OCI-LY3 (cell line): Measurements from ENCODE around the gene ZFYVE21.

Experiments used
- H2AFZ ChIP-seq: fragments of 200-600, 300-600 bp; shearing (Covaris generic); 2 replicates; pipeline ENCODE4 v1.6.0; 2014; ENCODE audit warnings: antibody characterized with exemption, low read depth, low read length
- H3K27ac ChIP-seq: fragments of 200-600, 300-600 bp; sonication (generic); 2 replicates; pipeline ENCODE4 v1.5.1; 2014; ENCODE audit warnings: mild to moderate bottlenecking, low read length, moderate library complexity, mixed read lengths
- H3K27me3 ChIP-seq: fragments of 200-600, 300-600 bp; sonication (generic); 2 replicates; pipeline ENCODE4 v1.6.1; 2014; ENCODE audit warnings: low read depth, low read length, mixed read lengths
- H3K36me3 ChIP-seq: fragments of 200-600, 300-600 bp; sonication (generic); replicated peaks from 2 replicates; pipeline ENCODE3; 2014; ENCODE audit warnings: low read depth, low read length, mixed read lengths
- H3K4me1 ChIP-seq: fragments of 300-600, 200-600 bp; sonication (generic); 2 replicates; pipeline ENCODE4 v1.6.1; 2014; ENCODE audit warnings: low read length, mixed read lengths
- H3K4me2 ChIP-seq: fragments of 200-600, 300-600 bp; sonication (generic); 2 replicates; pipeline ENCODE4 v1.6.1; 2014; ENCODE audit warnings: low read length, mixed read lengths
- H3K4me3 ChIP-seq: fragments of 300-600, 200-600 bp; sonication (generic); 2 replicates; pipeline ENCODE4 v1.5.1; 2014; ENCODE audit warnings: antibody characterized with exemption, mild to moderate bottlenecking, low read length, moderate library complexity
- H3K79me2 ChIP-seq: fragments of 300-600, 200-600 bp; shearing (Covaris generic); 2 replicates; pipeline ENCODE4 v1.6.1; 2014; ENCODE audit warnings: mild to moderate bottlenecking, low read length, mixed read lengths
- H3K9ac ChIP-seq: fragments of 300-600, 200-600 bp; shearing (Covaris generic); 2 replicates; pipeline ENCODE4 v1.6.0; 2014; ENCODE audit warnings: mild to moderate bottlenecking, low read length, moderate library complexity
- H3K9me3 ChIP-seq: fragments of 200-600, 300-600 bp; shearing (Covaris generic); 2 replicates; pipeline ENCODE4 v1.6.1; 2014; ENCODE audit warnings: low read length, mixed read lengths; ENCODE audit not compliant: insufficient read depth
- H4K20me1 ChIP-seq: fragments of 200-600, 300-600 bp; sonication (generic); 2 replicates; pipeline ENCODE4 v1.6.1; 2016; ENCODE audit warnings: low read length, mixed read lengths; ENCODE audit not compliant: insufficient read depth
- CTCF ChIP-seq: fragments of 200-600, 300-600 bp; sonication (generic); IDR thresholded peaks from 2 replicates; pipeline ENCODE4 v1.5.1; 2014; ENCODE audit warnings: antibody characterized with exemption, low read length, low read depth
- EZH2phosphoT487 ChIP-seq: fragments of 200-600 bp; shearing (Covaris generic); IDR thresholded peaks from 2 replicates; pipeline ENCODE4 v1.6.1; 2018; ENCODE audit warnings: antibody characterized with exemption, mixed run types, low read depth

The ZFYVE21 gene

DNA sequence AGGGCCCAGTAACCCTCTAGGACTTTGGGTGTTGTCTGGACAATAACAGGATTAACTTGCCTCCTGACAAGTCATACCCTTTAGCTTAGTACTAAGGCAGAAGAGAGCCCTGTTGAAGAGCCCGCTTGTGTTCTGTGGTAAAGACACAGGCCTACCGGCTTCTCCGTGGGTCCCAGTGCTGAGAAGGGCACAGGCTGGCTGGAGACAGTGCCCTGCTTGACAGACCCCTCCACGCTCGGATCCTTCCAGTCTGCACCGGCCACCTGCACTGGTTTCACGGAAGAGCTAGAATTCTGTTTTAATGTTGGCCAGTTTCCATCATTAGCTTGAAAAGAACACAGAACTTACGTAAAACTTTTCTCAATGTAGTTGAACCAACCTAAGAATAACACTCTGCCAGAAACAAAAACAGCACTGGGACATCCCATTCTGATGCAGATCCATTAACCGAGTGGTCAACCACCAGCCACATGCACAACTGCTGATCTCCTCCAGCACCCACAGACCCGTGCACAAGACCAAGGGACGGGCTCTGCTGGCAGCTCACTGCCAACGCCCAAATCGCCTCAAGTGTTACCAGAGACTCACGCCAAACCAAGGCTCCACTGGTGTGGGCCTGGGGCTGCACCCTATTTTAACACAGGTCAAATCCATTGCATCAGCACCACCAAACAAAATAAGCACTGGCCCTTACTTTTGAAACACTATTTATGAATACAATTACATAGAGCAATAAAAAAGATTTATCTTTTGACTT, 27.1 kb downstream of the ZFYVE21 start:
- no peak overlapping the region for H3K4me2 ChIP-seq
- no peaks in the 10 kb centered on the region for H3K36me3 ChIP-seq

GRCh38 chr14:103743691-103744090, 28.1 kb downstream of the ZFYVE21 start:
- no peak overlapping the region for H3K4me2 ChIP-seq
- H3K4me3 ChIP-seq, result no peak overlapping the region
- H3K9me3 ChIP-seq, result no peaks in the 10 kb centered on the region
- TF ChIP-seq CTCF (no peak), EZH2phosphoT487 (no peak)
- peaks cover 6% of the 10 kb centered on the region; the same call in 1 of the 2 replicates for H3K4me1 ChIP-seq
- H3K36me3 ChIP-seq, result no peaks in the 10 kb centered on the region
- no peaks in the 10 kb centered on the region for H4K20me1 ChIP-seq
- no peak overlapping the region for H2AFZ ChIP-seq
- no peaks in the 10 kb centered on the region for H3K79me2 ChIP-seq
- no peak overlapping the region for H3K27ac ChIP-seq
- no peaks in the 10 kb centered on the region for H3K27me3 ChIP-seq
- H3K9ac ChIP-seq, result no peak overlapping the region

More for the DNA sequence above, 27.1 kb downstream of the ZFYVE21 start:
- Histone ChIP-seq H3K27me3 (no peaks in the 10 kb centered on the region), H3K9ac (no peak overlapping the region), H3K27ac (no peak overlapping the region), H3K79me2 (no peaks in the 10 kb centered on the region), H3K4me1 (no peaks in the 10 kb centered on the region), H3K9me3 (no peaks in the 10 kb centered on the region), H3K4me3 (no peak overlapping the region), H2AFZ (no peak overlapping the region), H4K20me1 (no peaks in the 10 kb centered on the region)
- no peak for TF ChIP-seq EZH2phosphoT487
- no peak for TF ChIP-seq CTCF

DNA sequence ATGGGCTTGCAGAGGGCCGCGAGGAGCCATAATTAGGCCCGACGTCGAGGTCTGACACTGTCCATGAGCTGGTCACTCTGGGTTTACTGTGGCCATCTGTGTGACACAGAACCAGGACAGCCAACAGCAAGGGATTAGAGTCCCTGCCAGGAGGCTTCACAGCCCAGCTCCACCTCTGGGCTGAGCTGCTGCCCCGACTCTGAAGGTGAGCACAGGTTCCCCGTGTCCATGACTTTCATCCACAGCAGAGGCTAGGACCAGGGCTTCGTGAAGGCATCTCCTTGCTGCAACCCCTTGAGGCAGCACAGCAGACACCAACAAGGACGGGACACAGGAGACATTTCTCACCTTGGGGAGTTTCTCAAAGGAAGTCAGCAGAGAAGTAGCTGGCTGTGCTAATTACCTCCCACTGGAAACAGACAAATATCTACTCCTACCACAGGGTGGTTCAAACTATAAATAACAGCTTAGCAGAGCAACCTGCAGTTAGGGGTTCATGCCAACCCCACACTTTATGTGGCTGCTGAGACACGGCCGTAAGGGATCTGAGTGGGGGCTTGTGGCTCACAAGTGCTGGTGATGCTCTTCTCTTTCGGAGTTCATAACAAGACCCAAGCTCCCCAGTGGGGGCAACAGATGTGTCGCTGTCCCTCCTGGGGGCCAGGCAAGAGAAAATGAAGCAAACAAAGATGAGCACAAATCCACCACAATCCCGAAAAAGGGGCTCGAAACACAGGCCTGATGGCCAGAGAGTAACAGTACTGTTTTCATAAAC, 29.2 kb downstream of the ZFYVE21 start:
- no peaks in the 10 kb centered on the region for H3K79me2 ChIP-seq
- H2AFZ ChIP-seq, result no peak overlapping the region
- no peak overlapping the region for H3K4me3 ChIP-seq
- TF ChIP-seq CTCF (no peak), EZH2phosphoT487 (no peak)
- no peak overlapping the region for H3K9ac ChIP-seq
- H3K36me3 ChIP-seq, result no peaks in the 10 kb centered on the region
- H3K27ac ChIP-seq, result no peak overlapping the region
- H3K4me2 ChIP-seq, result no peak overlapping the region
- H3K27me3 ChIP-seq, result no peaks in the 10 kb centered on the region
- H3K9me3 ChIP-seq, result no peaks in the 10 kb centered on the region
- H4K20me1 ChIP-seq, result no peaks in the 10 kb centered on the region
- H3K4me1 ChIP-seq, result peaks cover 8% of the 10 kb centered on the region; the same call in 1 of the 2 replicates

- Histone ChIP-seq H2AFZ (no peak overlapping the region), H3K27ac (no peak overlapping the region), H3K9ac (no peak overlapping the region), H3K4me2 (no peak overlapping the region), H3K36me3 (no peaks in the 10 kb centered on the region), H3K79me2 (no peaks in the 10 kb centered on the region), H3K4me3 (no peak overlapping the region), H3K4me1 (peaks cover 8% of the 10 kb centered on the region; the same call in 1 of the 2 replicates), H3K27me3 (no peaks in the 10 kb centered on the region), H4K20me1 (no peaks in the 10 kb centered on the region), H3K9me3 (no peaks in the 10 kb centered on the region)
- TF ChIP-seq EZH2phosphoT487 (no peak), CTCF (no peak)
These were observed 29.8 kb downstream of the ZFYVE21 start for GRCh38 chr14:103745424-103745823.
